Subcutaneous preadipocyte (primary cell): Measurements from ENCODE around the gene SAMD3. TPM values are rescaled to one million over a fixed set of nuclear protein-coding genes. Genes with fewer than 3 reads are reported as not detected.

ENCODE experiments used
- total RNA-seq: library from RNA; depleted of rRNA; stranded (reverse); fragments of >200 nt; gene quantifications from 2 replicates; pipeline ENCODE4 v1.2.3, GENCODE V29; 2012

SAMD3 gene
- total RNA-seq = 0.20 TPM in 1 of 2 replicates, not detected in the other

GRCh38 chr6:130222775-130223174, at the start of gene SAMD3:
Gene SAMD3, minus strand, starts transcription at chr6:130222951. Its CDS starts 7,678 bp downstream, at chr6:130215273.

Other genes starting within 250 kb of the SAMD3 start
- 4.4 and 6.3 TPM in 2 replicates for gene L3MBTL3, start 204.4 kb downstream of the SAMD3 start, total RNA-seq
- gene TMEM200A, start 143.1 kb upstream of the SAMD3 start, total RNA-seq = 4.1 and 5.1 TPM in 2 replicates